GM23338 (cell line): ENCODE measurements around the gene GEMIN8. TPM values are rescaled to one million over a fixed set of nuclear protein-coding genes. Genes with fewer than 3 reads are reported as not detected.

Experiments
- ATAC-seq: fragments of 200-7000 bp; cut with Tn5 transposase; 3 replicates; pipeline ENCODE4 v1.9.1; 2020
- DNase-seq: peaks from one replicate; pipeline ENCODE4 v3.0.0-alpha.2; 2015; ENCODE audit warnings: low spot score
- H2AFZ ChIP-seq: fragments of 200-600 bp; sonication (generic); 2 replicates; pipeline ENCODE4 v1.8.0; 2016; ENCODE audit warnings: antibody characterized with exemption, mild to moderate bottlenecking, moderate library complexity
- H3F3A ChIP-seq: fragments of 200-600 bp; sonication (generic); replicated peaks from 2 replicates; pipeline ENCODE4 v1.8.0; 2017; ENCODE audit warnings: antibody characterized with exemption, mixed run types, low read depth
- H3K27ac ChIP-seq: fragments of 200-600 bp; sonication (generic); 2 replicates; pipeline ENCODE4 v1.6.1; 2016; ENCODE audit warnings: low read depth
- H3K27me3 ChIP-seq: fragments of 200-600 bp; sonication (generic); 2 replicates; pipeline ENCODE4 v1.8.0; 2016; ENCODE audit warnings: mild to moderate bottlenecking, mixed run types, moderate library complexity; ENCODE audit not compliant: insufficient read depth
- H3K36me3 ChIP-seq: fragments of 200-600 bp; sonication (generic); 2 replicates; pipeline ENCODE4 v1.8.0; 2016; ENCODE audit warnings: mild to moderate bottlenecking; ENCODE audit not compliant: insufficient read depth
- H3K4me1 ChIP-seq: fragments of 200-600 bp; sonication (generic); 2 replicates; pipeline ENCODE4 v1.8.0; 2016; ENCODE audit warnings: mild to moderate bottlenecking, moderate library complexity; ENCODE audit not compliant: insufficient read depth
- H3K4me2 ChIP-seq: fragments of 200-600 bp; sonication (generic); 2 replicates; pipeline ENCODE4 v1.7.1; 2017; ENCODE audit warnings: mixed run types
- H3K4me3 ChIP-seq: fragments of 200-600 bp; sonication (generic); 2 replicates; pipeline ENCODE4 v1.6.1; 2016; ENCODE audit warnings: mixed run types
- H3K79me2 ChIP-seq: fragments of 200-600 bp; sonication (generic); replicated peaks from 2 replicates; pipeline ENCODE4 v1.8.0; 2017; ENCODE audit warnings: mild to moderate bottlenecking; ENCODE audit not compliant: insufficient read depth
- H3K9me2 ChIP-seq: fragments of 200-600 bp; sonication (generic); 2 replicates; pipeline ENCODE4 v1.8.0; 2017; ENCODE audit not compliant: insufficient read depth
- H4K20me1 ChIP-seq: fragments of 200-600 bp; sonication (generic); replicated peaks from 2 replicates; pipeline ENCODE4 v1.8.0; 2017; ENCODE audit warnings: mild to moderate bottlenecking; ENCODE audit not compliant: insufficient read depth
- H3K27ac Mint-ChIP-seq: 2 replicates; pipeline ENCODE4 v1.8.0; 2020; ENCODE audit warnings: inconsistent platforms, mild to moderate bottlenecking, moderate library complexity, mixed read lengths
- H3K27me3 Mint-ChIP-seq: 3 replicates; pipeline ENCODE4 v1.8.0; 2022; ENCODE audit warnings: low read depth, mild to moderate bottlenecking, moderate library complexity, mixed read lengths, inconsistent platforms; ENCODE audit not compliant: insufficient read depth, poor library complexity
- H3K36me3 Mint-ChIP-seq: 3 replicates; pipeline ENCODE4 v1.8.0; 2021; ENCODE audit warnings: low read depth, mild to moderate bottlenecking, inconsistent platforms, moderate library complexity, mixed read lengths
- H3K4me1 Mint-ChIP-seq: 3 replicates; pipeline ENCODE4 v1.8.0; 2020; ENCODE audit warnings: mild to moderate bottlenecking, inconsistent platforms, mixed read lengths
- H3K4me3 Mint-ChIP-seq: 3 replicates; pipeline ENCODE4 v1.8.0; 2021; ENCODE audit warnings: moderate library complexity, mild to moderate bottlenecking, inconsistent platforms, mixed read lengths
- H3K9me3 Mint-ChIP-seq: 3 replicates; pipeline ENCODE4 v1.8.0; 2020; ENCODE audit warnings: moderate library complexity, mild to moderate bottlenecking, inconsistent platforms, mixed read lengths
- EZH2 ChIP-seq: fragments of 200-600 bp; sonication (generic); IDR thresholded peaks from one replicate; pipeline ENCODE4 v1.8.0; 2017; ENCODE audit warnings: antibody characterized with exemption, mild to moderate bottlenecking, low read depth; ENCODE audit not compliant: unreplicated experiment
- EZH2phosphoT487 ChIP-seq: fragments of 200-600 bp; sonication (generic); IDR thresholded peaks from one replicate; pipeline ENCODE4 v1.8.1; 2018; ENCODE audit warnings: antibody characterized with exemption; ENCODE audit not compliant: unreplicated experiment
- JUNB ChIP-seq: IDR thresholded peaks from one replicate; pipeline ENCODE4 v1.6.1; 2016; ENCODE audit warnings: antibody characterized with exemption; ENCODE audit not compliant: unreplicated experiment
- NANOG ChIP-seq: IDR thresholded peaks from 2 replicates; pipeline ENCODE4 v1.6.1; 2016; ENCODE audit warnings: antibody characterized with exemption, borderline replicate concordance
- POLR2AphosphoS5 ChIP-seq: IDR thresholded peaks from 2 replicates; pipeline ENCODE4 v1.6.1; 2016; ENCODE audit warnings: antibody characterized with exemption, low read depth
- STAT1 ChIP-seq: IDR thresholded peaks from one replicate; pipeline ENCODE4 v1.6.1; 2016; ENCODE audit warnings: antibody characterized with exemption; ENCODE audit not compliant: unreplicated experiment
- ZNF114 ChIP-seq: fragments of 250-450 bp; sonication (Bioruptor Pico); IDR thresholded peaks from 2 replicates; pipeline ENCODE4 v1.5.0; 2020; ENCODE audit warnings: mild to moderate bottlenecking, moderate library complexity
- ZNF331 ChIP-seq: fragments of 250-450 bp; sonication (Bioruptor Pico); IDR thresholded peaks from 2 replicates; pipeline ENCODE4 v1.5.0; 2020; ENCODE audit warnings: low read depth, mild to moderate bottlenecking, moderate library complexity
- polyA plus RNA-seq: library from polyadenylated mRNA; unstranded; fragments of >200 nt; fragmentation: Nextera tagmentation; extraction: Ambion mirVana; gene quantifications from 2 replicates; pipeline ENCODE4 v1.2.1, GENCODE V29; 2016
- total RNA-seq: library from RNA; depleted of rRNA; stranded (reverse); fragments of >200 nt; shearing (Covaris generic); gene quantifications from 2 replicates; pipeline ENCODE4 v1.2.3, GENCODE V29; 2014
- TF ChIP-seq, protein P1 (sequence below): IDR thresholded peaks from 2 replicates; pipeline ENCODE4 v1.6.1; 2016; ENCODE audit warnings: antibody characterized with exemption
- TF ChIP-seq, protein P2 (sequence below), 2 experiments: fragments of 200-600 bp in 1 of 2; sonication (generic) in 1 of 2; conservative IDR thresholded peaks; 2 replicates each; pipeline versions ENCODE4 v1.5.1 to v1.6.1; 2016 to 2017; ENCODE audit warnings: antibody characterized with exemption in 2 of 2, low read depth in 2 of 2, mild to moderate bottlenecking in 2 of 2, moderate library complexity in 1 of 2
- TF ChIP-seq, protein P3 (sequence below): IDR thresholded peaks from one replicate; pipeline ENCODE4 v1.6.1; 2018; ENCODE audit warnings: antibody characterized with exemption; ENCODE audit not compliant: unreplicated experiment
- TF ChIP-seq, protein P4 (sequence below): fragments of 250-450 bp; sonication (Bioruptor Pico); IDR thresholded peaks from 2 replicates; pipeline ENCODE4 v1.5.0; 2020; ENCODE audit warnings: mild to moderate bottlenecking, moderate library complexity

GEMIN8 gene
- total and polyA plus RNA-seq, 2 experiments from 2014 or later = 16.5 to 19.9 TPM

DNA sequence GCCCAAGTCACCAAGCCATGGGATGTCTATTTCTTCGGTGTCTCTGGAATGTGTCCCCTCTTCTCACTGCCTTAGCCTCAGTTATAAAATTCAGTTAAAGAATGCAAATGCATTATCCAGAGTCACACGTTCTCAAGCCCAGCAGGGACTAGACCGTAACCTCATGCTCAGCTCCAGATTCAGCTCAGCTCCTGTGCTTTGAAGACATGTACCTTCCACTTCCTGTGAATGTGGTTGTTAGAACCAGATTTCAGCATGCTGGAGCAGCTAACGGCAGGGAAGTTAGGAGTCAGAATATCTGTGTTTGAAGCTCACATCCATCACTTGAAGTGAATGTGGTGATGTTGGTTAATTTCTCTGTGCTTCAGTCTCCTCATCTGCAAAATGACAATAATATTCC, 26.7 kb downstream of the GEMIN8 start (continued):
- TF ChIP-seq ZNF331 (CRISPR knock-in tag) (no peak), JUNB (no peak), STAT1 (no peak), POLR2AphosphoS5 (no peak)

DNA sequence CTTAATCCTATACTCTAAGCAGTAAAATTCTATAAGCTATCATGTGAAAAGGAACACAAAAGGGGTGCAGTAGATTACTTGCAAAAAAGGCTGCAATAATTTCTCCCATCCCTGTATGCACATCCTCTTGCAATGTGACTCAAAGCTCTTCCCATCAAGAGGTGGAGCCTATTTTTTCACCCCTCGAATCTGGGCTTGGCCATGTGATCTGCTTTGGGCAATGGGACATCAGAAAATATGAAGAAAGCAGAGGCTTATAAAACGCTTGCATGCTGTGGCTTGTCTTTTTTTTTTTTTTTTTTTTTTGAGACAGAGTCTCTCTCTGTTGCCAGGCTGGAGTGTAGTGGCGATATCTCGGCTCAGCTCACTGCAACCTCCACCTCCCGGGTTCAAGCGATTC, 33.0 kb downstream of the GEMIN8 start:
- no peak overlapping the region for H3K4me3 Mint-ChIP-seq
- no peak for TF ChIP-seq JUNB
- TF ChIP-seq ZNF331 (CRISPR knock-in tag) = no peak
- TF ChIP-seq, protein P1, sequence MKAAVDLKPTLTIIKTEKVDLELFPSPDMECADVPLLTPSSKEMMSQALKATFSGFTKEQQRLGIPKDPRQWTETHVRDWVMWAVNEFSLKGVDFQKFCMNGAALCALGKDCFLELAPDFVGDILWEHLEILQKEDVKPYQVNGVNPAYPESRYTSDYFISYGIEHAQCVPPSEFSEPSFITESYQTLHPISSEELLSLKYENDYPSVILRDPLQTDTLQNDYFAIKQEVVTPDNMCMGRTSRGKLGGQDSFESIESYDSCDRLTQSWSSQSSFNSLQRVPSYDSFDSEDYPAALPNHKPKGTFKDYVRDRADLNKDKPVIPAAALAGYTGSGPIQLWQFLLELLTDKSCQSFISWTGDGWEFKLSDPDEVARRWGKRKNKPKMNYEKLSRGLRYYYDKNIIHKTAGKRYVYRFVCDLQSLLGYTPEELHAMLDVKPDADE = no peak
- TF ChIP-seq ZNF114 (CRISPR knock-in tag) = no peak
- no peak for TF ChIP-seq NANOG
- TF ChIP-seq, protein P2, sequence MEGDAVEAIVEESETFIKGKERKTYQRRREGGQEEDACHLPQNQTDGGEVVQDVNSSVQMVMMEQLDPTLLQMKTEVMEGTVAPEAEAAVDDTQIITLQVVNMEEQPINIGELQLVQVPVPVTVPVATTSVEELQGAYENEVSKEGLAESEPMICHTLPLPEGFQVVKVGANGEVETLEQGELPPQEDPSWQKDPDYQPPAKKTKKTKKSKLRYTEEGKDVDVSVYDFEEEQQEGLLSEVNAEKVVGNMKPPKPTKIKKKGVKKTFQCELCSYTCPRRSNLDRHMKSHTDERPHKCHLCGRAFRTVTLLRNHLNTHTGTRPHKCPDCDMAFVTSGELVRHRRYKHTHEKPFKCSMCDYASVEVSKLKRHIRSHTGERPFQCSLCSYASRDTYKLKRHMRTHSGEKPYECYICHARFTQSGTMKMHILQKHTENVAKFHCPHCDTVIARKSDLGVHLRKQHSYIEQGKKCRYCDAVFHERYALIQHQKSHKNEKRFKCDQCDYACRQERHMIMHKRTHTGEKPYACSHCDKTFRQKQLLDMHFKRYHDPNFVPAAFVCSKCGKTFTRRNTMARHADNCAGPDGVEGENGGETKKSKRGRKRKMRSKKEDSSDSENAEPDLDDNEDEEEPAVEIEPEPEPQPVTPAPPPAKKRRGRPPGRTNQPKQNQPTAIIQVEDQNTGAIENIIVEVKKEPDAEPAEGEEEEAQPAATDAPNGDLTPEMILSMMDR (conservative IDR thresholded peaks at IDR 0.05; ENCODE audit: low read depth in 2 of 2) = no peak
- no peak for TF ChIP-seq EZH2phosphoT487
- no peak for TF ChIP-seq STAT1
- TF ChIP-seq, protein P3, sequence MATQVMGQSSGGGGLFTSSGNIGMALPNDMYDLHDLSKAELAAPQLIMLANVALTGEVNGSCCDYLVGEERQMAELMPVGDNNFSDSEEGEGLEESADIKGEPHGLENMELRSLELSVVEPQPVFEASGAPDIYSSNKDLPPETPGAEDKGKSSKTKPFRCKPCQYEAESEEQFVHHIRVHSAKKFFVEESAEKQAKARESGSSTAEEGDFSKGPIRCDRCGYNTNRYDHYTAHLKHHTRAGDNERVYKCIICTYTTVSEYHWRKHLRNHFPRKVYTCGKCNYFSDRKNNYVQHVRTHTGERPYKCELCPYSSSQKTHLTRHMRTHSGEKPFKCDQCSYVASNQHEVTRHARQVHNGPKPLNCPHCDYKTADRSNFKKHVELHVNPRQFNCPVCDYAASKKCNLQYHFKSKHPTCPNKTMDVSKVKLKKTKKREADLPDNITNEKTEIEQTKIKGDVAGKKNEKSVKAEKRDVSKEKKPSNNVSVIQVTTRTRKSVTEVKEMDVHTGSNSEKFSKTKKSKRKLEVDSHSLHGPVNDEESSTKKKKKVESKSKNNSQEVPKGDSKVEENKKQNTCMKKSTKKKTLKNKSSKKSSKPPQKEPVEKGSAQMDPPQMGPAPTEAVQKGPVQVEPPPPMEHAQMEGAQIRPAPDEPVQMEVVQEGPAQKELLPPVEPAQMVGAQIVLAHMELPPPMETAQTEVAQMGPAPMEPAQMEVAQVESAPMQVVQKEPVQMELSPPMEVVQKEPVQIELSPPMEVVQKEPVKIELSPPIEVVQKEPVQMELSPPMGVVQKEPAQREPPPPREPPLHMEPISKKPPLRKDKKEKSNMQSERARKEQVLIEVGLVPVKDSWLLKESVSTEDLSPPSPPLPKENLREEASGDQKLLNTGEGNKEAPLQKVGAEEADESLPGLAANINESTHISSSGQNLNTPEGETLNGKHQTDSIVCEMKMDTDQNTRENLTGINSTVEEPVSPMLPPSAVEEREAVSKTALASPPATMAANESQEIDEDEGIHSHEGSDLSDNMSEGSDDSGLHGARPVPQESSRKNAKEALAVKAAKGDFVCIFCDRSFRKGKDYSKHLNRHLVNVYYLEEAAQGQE = no peak
- TF ChIP-seq EZH2 = no peak
- TF ChIP-seq, protein P4, sequence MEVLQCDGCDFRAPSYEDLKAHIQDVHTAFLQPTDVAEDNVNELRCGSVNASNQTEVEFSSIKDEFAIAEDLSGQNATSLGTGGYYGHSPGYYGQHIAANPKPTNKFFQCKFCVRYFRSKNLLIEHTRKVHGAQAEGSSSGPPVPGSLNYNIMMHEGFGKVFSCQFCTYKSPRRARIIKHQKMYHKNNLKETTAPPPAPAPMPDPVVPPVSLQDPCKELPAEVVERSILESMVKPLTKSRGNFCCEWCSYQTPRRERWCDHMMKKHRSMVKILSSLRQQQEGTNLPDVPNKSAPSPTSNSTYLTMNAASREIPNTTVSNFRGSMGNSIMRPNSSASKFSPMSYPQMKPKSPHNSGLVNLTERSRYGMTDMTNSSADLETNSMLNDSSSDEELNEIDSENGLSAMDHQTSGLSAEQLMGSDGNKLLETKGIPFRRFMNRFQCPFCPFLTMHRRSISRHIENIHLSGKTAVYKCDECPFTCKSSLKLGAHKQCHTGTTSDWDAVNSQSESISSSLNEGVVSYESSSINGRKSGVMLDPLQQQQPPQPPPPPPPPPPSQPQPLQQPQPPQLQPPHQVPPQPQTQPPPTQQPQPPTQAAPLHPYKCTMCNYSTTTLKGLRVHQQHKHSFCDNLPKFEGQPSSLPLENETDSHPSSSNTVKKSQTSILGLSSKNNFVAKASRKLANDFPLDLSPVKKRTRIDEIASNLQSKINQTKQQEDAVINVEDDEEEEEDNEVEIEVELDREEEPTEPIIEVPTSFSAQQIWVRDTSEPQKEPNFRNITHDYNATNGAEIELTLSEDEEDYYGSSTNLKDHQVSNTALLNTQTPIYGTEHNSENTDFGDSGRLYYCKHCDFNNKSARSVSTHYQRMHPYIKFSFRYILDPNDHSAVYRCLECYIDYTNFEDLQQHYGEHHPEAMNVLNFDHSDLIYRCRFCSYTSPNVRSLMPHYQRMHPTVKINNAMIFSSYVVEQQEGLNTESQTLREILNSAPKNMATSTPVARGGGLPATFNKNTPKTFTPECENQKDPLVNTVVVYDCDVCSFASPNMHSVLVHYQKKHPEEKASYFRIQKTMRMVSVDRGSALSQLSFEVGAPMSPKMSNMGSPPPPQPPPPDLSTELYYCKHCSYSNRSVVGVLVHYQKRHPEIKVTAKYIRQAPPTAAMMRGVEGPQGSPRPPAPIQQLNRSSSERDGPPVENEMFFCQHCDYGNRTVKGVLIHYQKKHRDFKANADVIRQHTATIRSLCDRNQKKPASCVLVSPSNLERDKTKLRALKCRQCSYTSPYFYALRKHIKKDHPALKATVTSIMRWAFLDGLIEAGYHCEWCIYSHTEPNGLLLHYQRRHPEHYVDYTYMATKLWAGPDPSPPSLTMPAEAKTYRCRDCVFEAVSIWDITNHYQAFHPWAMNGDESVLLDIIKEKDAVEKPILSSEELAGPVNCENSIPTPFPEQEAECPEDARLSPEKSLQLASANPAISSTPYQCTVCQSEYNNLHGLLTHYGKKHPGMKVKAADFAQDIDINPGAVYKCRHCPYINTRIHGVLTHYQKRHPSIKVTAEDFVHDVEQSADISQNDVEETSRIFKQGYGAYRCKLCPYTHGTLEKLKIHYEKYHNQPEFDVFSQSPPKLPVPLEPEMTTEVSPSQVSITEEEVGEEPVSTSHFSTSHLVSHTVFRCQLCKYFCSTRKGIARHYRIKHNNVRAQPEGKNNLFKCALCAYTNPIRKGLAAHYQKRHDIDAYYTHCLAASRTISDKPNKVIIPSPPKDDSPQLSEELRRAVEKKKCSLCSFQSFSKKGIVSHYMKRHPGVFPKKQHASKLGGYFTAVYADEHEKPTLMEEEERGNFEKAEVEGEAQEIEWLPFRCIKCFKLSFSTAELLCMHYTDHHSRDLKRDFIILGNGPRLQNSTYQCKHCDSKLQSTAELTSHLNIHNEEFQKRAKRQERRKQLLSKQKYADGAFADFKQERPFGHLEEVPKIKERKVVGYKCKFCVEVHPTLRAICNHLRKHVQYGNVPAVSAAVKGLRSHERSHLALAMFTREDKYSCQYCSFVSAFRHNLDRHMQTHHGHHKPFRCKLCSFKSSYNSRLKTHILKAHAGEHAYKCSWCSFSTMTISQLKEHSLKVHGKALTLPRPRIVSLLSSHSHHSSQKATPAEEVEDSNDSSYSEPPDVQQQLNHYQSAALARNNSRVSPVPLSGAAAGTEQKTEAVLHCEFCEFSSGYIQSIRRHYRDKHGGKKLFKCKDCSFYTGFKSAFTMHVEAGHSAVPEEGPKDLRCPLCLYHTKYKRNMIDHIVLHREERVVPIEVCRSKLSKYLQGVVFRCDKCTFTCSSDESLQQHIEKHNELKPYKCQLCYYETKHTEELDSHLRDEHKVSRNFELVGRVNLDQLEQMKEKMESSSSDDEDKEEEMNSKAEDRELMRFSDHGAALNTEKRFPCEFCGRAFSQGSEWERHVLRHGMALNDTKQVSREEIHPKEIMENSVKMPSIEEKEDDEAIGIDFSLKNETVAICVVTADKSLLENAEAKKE (CRISPR knock-in tag) = no peak
- TF ChIP-seq POLR2AphosphoS5 = no peak

More for the DNA sequence above, 33.0 kb downstream of the GEMIN8 start:
- H3F3A ChIP-seq = no peaks in the 10 kb centered on the region
- no peaks in the 10 kb centered on the region for H3K27me3 ChIP-seq
- H3K4me1 Mint-ChIP-seq = no peaks in the 10 kb centered on the region
- H3K4me2 ChIP-seq = no peak overlapping the region
- ATAC-seq (no peak), DNase-seq (no peak)
- H3K79me2 ChIP-seq = no peaks in the 10 kb centered on the region
- no peaks in the 10 kb centered on the region for H3K4me1 ChIP-seq
- no peak overlapping the region for H3K27ac ChIP-seq
- H3K9me3 Mint-ChIP-seq = no peaks in the 10 kb centered on the region
- no peak overlapping the region for H2AFZ ChIP-seq
- H3K9me2 ChIP-seq = no peaks in the 10 kb centered on the region
- no peak overlapping the region for H3K27ac Mint-ChIP-seq
- H3K4me3 ChIP-seq = no peak overlapping the region
- H3K36me3 ChIP-seq = no peaks in the 10 kb centered on the region
- H3K27me3 Mint-ChIP-seq = peaks cover 4% of the 10 kb centered on the region
- no peaks in the 10 kb centered on the region for H3K36me3 Mint-ChIP-seq
- no peaks in the 10 kb centered on the region for H4K20me1 ChIP-seq
